ENCODE data around the gene CSNK1G2.

CSNK1G2 gene

GRCh38 chr19:1920644-1921043, 20.3 kb upstream of the CSNK1G2 start:
- no peak for DNase-seq

- DNase-seq = no peak
Measured at GRCh38 chr19:1921326-1921725, 19.6 kb upstream of the CSNK1G2 start.

GRCh38 chr19:1921825-1922224, 19.1 kb upstream of the CSNK1G2 start:
- DNase-seq = no peak

- no peak for DNase-seq
Measured at GRCh38 chr19:1922803-1923202, 18.2 kb upstream of the CSNK1G2 start.

GRCh38 chr19:1923319-1923718, 17.7 kb upstream of the CSNK1G2 start:
- peak; percentile 80 for DNase-seq

- no peak for DNase-seq
Measured at GRCh38 chr19:1924320-1924961, 16.5 kb upstream of the CSNK1G2 start.

- no peak for DNase-seq
Measured at GRCh38 chr19:1925544-1925943, 15.4 kb upstream of the CSNK1G2 start.

- DNase-seq = peak; percentile 92
Measured at GRCh38 chr19:1929021-1929742, 11.8 kb upstream of the CSNK1G2 start.

- DNase-seq = no peak
Measured at GRCh38 chr19:1931445-1931844, 9.5 kb upstream of the CSNK1G2 start.

GRCh38 chr19:1932395-1932794, 8.6 kb upstream of the CSNK1G2 start:
- no peak for DNase-seq

- DNase-seq = no peak
Measured at GRCh38 chr19:1933244-1933643, 7.7 kb upstream of the CSNK1G2 start.

- DNase-seq = no peak
Measured at GRCh38 chr19:1933942-1934341, 7.0 kb upstream of the CSNK1G2 start.

GRCh38 chr19:1935484-1936208, 5.3 kb upstream of the CSNK1G2 start:
- no peak for DNase-seq

GRCh38 chr19:1936430-1936829, 4.5 kb upstream of the CSNK1G2 start:
- no peak for DNase-seq

- DNase-seq = no peak
Measured at GRCh38 chr19:1936916-1937610, 3.9 kb upstream of the CSNK1G2 start.

- no peak for DNase-seq
Measured at GRCh38 chr19:1938071-1938470, 2.9 kb upstream of the CSNK1G2 start.

- DNase-seq = peak; percentile 92
Measured at GRCh38 chr19:1942078-1942933, 1.3 kb downstream of the CSNK1G2 start.

- DNase-seq = no peak
Measured at GRCh38 chr19:1942934-1943555, 2.1 kb downstream of the CSNK1G2 start.

- no peak for DNase-seq
Measured at GRCh38 chr19:1943661-1944087, 2.7 kb downstream of the CSNK1G2 start.

GRCh38 chr19:1944088-1944915, 3.3 kb downstream of the CSNK1G2 start:
- DNase-seq = no peak
